HG02884 (cell line): Measurements from ENCODE around the gene CHAC1.
"Not testable (repeated sequence)": the region's sequence is repeated elsewhere in the genome, so short reads cannot be mapped to it uniquely, and the experiment has no call there.

Experiments
- ATAC-seq: cut with Tn5 transposase; IDR thresholded peaks from one replicate; pipeline ENCODE4 v1.9.1; 2021; ENCODE audit warnings: mild to moderate bottlenecking, moderate library complexity; ENCODE audit not compliant: unreplicated experiment

The CHAC1 gene

DNA sequence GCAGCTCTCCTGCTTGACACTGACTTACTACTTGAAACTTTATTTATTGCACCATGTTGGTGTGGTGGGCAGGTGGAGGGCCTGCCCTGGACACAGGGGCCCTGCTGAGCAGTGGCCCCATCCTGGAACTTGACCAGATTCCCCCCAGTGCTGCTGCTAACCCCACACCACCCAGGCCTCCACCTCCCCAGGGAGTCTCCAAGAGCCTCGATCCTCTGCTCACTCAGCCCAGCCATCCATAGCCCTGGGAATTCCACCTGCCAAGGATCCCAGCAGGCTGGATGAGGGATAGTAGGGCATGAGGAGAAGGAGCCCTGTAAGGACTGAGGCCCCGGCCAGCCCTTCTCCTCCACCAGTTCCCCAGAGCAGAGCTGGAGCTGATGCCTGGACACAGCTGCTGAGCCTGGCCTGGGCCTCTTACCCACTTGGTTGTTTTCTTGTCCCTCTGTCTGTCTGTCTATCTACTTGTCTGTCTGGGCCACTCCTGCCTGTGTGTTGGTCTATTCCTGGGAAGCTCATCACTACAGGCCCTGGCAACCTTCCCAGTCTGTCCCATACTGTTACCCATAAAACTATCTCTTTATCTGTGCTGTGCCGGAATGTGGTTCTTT, 2.8 kb downstream of the CHAC1 start:
- ATAC-seq = no peak

- ATAC-seq = no peak
Measured at GRCh38 chr15:40956541-40956982, 3.3 kb downstream of the CHAC1 start.

DNA sequence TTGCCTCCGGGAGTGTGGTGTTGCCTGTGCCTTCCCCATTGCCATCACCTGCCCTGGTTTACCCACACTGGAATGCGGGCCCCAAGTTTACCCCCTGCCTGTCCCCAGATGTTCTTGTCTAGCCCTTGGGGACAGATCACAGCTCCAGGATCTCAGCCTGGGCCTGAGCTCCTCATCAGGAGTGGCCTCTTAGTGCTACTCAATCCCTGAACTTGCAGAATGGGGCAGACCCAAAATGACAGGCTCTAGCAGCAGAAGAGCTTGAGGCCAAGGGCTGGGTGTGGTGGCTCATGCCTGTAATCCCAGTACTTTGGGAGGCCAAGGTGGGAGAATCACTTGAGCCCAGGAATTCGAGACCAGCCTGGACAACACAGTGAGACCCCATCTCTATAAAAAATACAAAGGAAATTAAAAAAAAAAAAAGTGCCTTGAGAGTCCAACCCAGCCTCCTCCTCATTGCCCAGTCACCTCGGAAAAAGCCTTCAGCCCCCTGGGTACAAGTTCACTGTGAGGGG, 3.8 kb downstream of the CHAC1 start:
- ATAC-seq = no peak

- no peak for ATAC-seq
Measured at GRCh38 chr15:40957581-40958051, 4.3 kb downstream of the CHAC1 start.

- no peak for ATAC-seq
Measured at GRCh38 chr15:40958146-40958545, 4.9 kb downstream of the CHAC1 start.

GRCh38 chr15:40958723-40959122, 5.5 kb downstream of the CHAC1 start:
- no peak for ATAC-seq

- ATAC-seq = no peak
Measured at GRCh38 chr15:40959331-40960141, 6.3 kb downstream of the CHAC1 start.

GRCh38 chr15:40960151-40960885, 7.0 kb downstream of the CHAC1 start:
- ATAC-seq = no peak

GRCh38 chr15:40960925-40961324, 7.7 kb downstream of the CHAC1 start:
- ATAC-seq = no peak

DNA sequence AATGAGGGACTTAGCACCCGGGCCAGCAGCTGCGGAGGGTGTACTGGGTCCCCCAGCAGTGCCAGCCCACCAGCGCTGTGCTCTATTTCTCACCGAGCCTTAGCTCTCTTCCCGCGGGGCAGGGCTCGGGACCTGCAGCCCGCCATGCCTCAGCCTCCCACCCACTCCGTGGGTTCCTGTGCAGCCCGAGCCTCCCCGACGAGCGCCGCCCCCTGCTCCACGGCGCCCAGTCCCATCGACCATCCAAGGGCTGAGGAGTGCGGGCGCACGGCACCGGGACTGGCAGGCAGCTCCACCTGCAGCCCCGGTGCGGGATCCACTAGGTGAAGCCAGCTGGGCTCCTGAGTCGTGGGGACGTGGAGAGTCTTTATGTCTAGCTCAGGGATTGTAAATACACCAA, 8.5 kb downstream of the CHAC1 start:
- not testable (repeated sequence) for ATAC-seq

- ATAC-seq = not testable (repeated sequence)
Measured at GRCh38 chr15:40962317-40962716, 9.0 kb downstream of the CHAC1 start.

GRCh38 chr15:40963201-40963600, 9.9 kb downstream of the CHAC1 start:
- no peak for ATAC-seq

- no peak for ATAC-seq
Measured at GRCh38 chr15:40964006-40964405, 10.7 kb downstream of the CHAC1 start.

- ATAC-seq = no peak
Measured at GRCh38 chr15:40964634-40965033, 11.4 kb downstream of the CHAC1 start.

GRCh38 chr15:40968290-40969085, 15.2 kb downstream of the CHAC1 start:
- no peak for ATAC-seq

GRCh38 chr15:40969363-40969762, 16.1 kb downstream of the CHAC1 start:
- ATAC-seq = no peak

- no peak for ATAC-seq
Measured at GRCh38 chr15:40974879-40975278, 21.6 kb downstream of the CHAC1 start.

DNA sequence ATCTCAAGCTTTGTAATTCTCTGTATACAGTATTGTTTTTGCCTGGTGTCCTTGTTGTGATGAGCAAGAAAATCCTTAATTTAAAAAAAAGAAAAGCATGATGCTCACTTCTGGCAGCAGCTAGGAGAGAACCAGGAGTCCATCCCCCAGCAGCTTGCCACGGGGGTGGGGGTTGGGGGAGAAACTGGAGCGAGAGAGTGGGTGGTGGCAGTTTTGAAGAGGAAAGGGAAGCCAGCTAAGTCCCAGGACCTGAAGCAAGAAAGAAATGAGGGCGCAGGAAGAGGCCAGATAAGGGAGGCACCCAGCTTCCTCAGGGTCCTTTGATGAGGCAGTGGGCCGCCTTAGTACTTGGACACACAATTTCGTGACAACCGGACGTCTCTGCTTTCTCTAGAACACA, 23.5 kb downstream of the CHAC1 start:
- ATAC-seq = no peak

GRCh38 chr15:40978141-40978540, 24.9 kb downstream of the CHAC1 start:
- ATAC-seq = no peak

DNA sequence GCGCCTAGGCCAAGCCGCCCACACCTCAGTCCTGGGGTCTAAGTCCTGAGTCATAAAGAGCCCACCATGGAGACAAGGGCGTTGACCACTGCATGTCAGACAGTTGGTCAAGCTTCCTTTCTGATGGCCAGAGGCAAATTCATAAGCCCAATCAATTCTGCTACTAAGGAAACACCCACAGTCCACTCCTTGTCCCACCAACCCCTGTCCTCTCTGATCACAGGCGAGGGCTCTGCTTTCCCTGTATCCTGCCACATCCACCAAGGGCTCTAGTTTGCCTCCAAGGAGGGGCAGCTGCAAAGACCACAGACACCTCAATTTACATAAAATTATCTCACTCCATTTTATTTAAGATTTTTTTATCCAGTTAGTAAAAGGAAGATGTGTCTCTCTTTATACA, 25.3 kb downstream of the CHAC1 start:
- ATAC-seq = no peak

DNA sequence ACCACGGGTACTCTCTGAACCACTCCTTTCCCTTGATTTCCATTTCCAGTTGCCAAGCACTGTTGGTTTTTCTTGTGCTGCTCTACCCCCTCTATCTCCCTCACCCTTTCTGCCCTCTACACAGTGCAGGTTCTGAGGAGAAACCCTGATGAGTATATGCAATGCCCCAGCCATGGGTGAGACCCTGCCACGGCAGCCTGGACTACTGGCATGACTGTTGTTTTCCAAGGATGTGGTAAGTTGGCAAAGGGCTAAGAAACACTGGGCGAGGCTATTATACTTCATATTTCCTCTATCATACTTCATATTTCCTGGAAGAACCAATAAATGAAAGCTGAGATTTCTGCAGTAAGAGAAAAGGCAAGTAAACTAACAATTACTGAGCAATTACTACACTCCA, 27.9 kb downstream of the CHAC1 start:
- no peak for ATAC-seq
